ENCODE results near the gene ASPSCR1. TPM values are rescaled to one million over a fixed set of nuclear protein-coding genes. Genes with fewer than 3 reads are reported as not detected.

Gene ASPSCR1
- total and polyA plus RNA-seq, 2 of the 13 experiments (the other 11 are each of a cell fraction or from before 2014, with no cell fraction given), result 274 to 314 TPM

DNA sequence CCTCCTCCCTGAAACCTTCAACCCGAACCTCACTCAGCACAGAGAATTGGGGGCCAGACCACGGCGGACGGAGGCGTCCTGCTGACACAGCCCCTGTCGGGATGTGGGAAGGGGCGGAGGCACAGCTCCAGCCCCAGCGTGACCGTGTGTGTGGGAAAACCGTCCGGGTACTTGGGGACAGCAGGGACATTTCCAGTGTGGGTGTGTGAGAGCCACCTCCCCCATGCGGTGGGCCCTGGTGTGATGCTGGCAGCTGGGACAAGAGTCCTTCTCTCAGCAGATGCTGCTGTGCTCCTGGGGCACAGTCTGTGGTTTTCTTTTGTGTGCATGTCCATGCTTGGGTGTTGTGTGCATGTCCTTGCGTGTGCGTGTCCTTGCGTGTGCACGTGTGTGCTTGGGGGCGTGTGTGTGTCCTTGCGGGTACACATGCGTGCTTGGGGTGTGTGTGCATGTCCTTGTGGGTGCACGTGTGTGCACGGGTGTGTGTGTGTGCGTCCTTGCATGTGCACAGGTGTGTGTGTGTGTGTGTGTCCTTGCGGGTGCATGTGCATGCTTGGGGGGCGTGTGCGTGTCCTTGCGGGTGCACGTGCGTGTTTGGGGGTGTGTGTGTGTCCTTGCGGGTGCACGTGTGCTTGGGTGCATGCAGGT lies 28.4 kb downstream of the ASPSCR1 start:
- Histone ChIP-seq H3K9ac (ENCODE audit: insufficient read depth, low read depth, low read length) (no peak overlapping the region), H3K79me2 (ENCODE audit: insufficient read depth, low read length) (peaks cover 52% of the 10 kb centered on the region), H3K9me3 (ENCODE audit: low read length) (no peaks in the 10 kb centered on the region), H3K4me3 (replicated peaks in 1 of 3; ENCODE audit: insufficient read depth in 1 of 3, low read depth in 2 of 3, low read length in 3 of 3) (no peak overlapping the region), H3K36me3 (replicated peaks in 1 of 2; ENCODE audit: control insufficient read depth in 1 of 2, insufficient read depth in 2 of 2, low read length in 2 of 2) (peaks cover 28 to 40% of the 10 kb centered on the region in 2 experiments), H3K4me2 (ENCODE audit: low read depth, low read length) (no peak overlapping the region), H3K4me1 (ENCODE audit: insufficient read depth, low read length) (peaks cover 74% of the 10 kb centered on the region), H3K27ac (ENCODE audit: extremely low read length, insufficient read depth, low read length) (peak overlapping the region; percentile 95), H2AFZ (ENCODE audit: low read length) (no peak overlapping the region), H3K27me3 (ENCODE audit: control insufficient read depth in 1 of 2, insufficient read depth in 2 of 2, low read length in 2 of 2) (no peaks in the 10 kb centered on the region), H4K20me1 (ENCODE audit: insufficient read depth, low read length) (no peaks in the 10 kb centered on the region)
- ChIA-PET POLR2A (interaction anchor here (4.7 to 16.1 kb wide), 3 partner anchors 12 to 45 kb away, joined by 72 to 470 read pairs (median 135); partner anchors contain the start of genes CENPX, LRRC45 and NOTUM), CTCF (ENCODE audit: low intra/inter-chr PET ratio, low total read pairs) (no interaction called here)
- WGBS (ENCODE audit: low lambda C conversion rate), result 97% methylated on average over 30 of the region's 30 CpGs
- no peak for ATAC-seq
- in situ Hi-C loops (cut with HindIII; ENCODE audit: extremely low pct_ligation_motif_present, low pct_unique_long_range_greater_than_20kb), result no loop called here
- BruUV-seq (replicated peaks), result no TSS peak
- intact Hi-C loops (cut with micrococcal nuclease; ENCODE audit: unreplicated experiment), result no loop called here
- FAIRE-seq, result no peak
- DNase-seq (ENCODE audit: low spot score), result no peak
- TF ChIP-seq ZFP90 (CRISPR knock-in tag; IDR thresholded peaks at IDR 0.05; ENCODE audit: borderline replicate concordance) (no peak), ZNF746 (CRISPR knock-in tag; IDR thresholded peaks at IDR 0.05) (no peak), NFYB (CRISPR knock-in tag; IDR thresholded peaks at IDR 0.05) (no peak), TBL1XR1 (IDR thresholded peaks at IDR 0.05; ENCODE audit: borderline replicate concordance, low read length, partially characterized antibody) (no peak), MXI1 (IDR thresholded peaks at IDR 0.05; ENCODE audit: borderline replicate concordance, low read depth, low read length) (no peak), NCOR1 (IDR thresholded peaks at IDR 0.05; ENCODE audit: borderline replicate concordance, low read length) (no peak), REL (CRISPR knock-in tag; conservative IDR thresholded peaks at IDR 0.05) (no peak), POLR2A (IDR thresholded peaks at IDR 0.05; ENCODE audit: insufficient read depth in 1 of 2, low read depth in 2 of 2, low read length in 2 of 2) (peak in 1 of 2 experiments; percentile 28; a peak in 1 of 4 replicates), POLR2G (IDR thresholded peaks at IDR 0.05; ENCODE audit: low read depth, low read length) (peak; percentile 71), ZNF331 (CRISPR knock-in tag; IDR thresholded peaks at IDR 0.05) (no peak), SRSF4 (IDR thresholded peaks at IDR 0.05; ENCODE audit: low read depth, low read length, poor library complexity, severe bottlenecking) (peak; percentile 39), SKI (IDR thresholded peaks at IDR 0.05; ENCODE audit: partially characterized antibody) (no peak), U2AF2 (IDR thresholded peaks at IDR 0.05; ENCODE audit: low read depth, low read length) (no peak), FOSL1 (CRISPR knock-in tag; IDR thresholded peaks at IDR 0.05; ENCODE audit: borderline replicate concordance) (no peak), MTA3 (CRISPR knock-in tag; IDR thresholded peaks at IDR 0.05) (no peak)
- TF ChIP-seq, protein P1, sequence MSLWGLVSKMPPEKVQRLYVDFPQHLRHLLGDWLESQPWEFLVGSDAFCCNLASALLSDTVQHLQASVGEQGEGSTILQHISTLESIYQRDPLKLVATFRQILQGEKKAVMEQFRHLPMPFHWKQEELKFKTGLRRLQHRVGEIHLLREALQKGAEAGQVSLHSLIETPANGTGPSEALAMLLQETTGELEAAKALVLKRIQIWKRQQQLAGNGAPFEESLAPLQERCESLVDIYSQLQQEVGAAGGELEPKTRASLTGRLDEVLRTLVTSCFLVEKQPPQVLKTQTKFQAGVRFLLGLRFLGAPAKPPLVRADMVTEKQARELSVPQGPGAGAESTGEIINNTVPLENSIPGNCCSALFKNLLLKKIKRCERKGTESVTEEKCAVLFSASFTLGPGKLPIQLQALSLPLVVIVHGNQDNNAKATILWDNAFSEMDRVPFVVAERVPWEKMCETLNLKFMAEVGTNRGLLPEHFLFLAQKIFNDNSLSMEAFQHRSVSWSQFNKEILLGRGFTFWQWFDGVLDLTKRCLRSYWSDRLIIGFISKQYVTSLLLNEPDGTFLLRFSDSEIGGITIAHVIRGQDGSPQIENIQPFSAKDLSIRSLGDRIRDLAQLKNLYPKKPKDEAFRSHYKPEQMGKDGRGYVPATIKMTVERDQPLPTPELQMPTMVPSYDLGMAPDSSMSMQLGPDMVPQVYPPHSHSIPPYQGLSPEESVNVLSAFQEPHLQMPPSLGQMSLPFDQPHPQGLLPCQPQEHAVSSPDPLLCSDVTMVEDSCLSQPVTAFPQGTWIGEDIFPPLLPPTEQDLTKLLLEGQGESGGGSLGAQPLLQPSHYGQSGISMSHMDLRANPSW (CRISPR knock-in tag; IDR thresholded peaks at IDR 0.05; ENCODE audit: borderline replicate concordance), result no peak
- TF ChIP-seq, protein P2, sequence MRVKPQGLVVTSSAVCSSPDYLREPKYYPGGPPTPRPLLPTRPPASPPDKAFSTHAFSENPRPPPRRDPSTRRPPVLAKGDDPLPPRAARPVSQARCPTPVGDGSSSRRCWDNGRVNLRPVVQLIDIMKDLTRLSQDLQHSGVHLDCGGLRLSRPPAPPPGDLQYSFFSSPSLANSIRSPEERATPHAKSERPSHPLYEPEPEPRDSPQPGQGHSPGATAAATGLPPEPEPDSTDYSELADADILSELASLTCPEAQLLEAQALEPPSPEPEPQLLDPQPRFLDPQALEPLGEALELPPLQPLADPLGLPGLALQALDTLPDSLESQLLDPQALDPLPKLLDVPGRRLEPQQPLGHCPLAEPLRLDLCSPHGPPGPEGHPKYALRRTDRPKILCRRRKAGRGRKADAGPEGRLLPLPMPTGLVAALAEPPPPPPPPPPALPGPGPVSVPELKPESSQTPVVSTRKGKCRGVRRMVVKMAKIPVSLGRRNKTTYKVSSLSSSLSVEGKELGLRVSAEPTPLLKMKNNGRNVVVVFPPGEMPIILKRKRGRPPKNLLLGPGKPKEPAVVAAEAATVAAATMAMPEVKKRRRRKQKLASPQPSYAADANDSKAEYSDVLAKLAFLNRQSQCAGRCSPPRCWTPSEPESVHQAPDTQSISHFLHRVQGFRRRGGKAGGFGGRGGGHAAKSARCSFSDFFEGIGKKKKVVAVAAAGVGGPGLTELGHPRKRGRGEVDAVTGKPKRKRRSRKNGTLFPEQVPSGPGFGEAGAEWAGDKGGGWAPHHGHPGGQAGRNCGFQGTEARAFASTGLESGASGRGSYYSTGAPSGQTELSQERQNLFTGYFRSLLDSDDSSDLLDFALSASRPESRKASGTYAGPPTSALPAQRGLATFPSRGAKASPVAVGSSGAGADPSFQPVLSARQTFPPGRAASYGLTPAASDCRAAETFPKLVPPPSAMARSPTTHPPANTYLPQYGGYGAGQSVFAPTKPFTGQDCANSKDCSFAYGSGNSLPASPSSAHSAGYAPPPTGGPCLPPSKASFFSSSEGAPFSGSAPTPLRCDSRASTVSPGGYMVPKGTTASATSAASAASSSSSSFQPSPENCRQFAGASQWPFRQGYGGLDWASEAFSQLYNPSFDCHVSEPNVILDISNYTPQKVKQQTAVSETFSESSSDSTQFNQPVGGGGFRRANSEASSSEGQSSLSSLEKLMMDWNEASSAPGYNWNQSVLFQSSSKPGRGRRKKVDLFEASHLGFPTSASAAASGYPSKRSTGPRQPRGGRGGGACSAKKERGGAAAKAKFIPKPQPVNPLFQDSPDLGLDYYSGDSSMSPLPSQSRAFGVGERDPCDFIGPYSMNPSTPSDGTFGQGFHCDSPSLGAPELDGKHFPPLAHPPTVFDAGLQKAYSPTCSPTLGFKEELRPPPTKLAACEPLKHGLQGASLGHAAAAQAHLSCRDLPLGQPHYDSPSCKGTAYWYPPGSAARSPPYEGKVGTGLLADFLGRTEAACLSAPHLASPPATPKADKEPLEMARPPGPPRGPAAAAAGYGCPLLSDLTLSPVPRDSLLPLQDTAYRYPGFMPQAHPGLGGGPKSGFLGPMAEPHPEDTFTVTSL (CRISPR knock-in tag; IDR thresholded peaks at IDR 0.05; ENCODE audit: borderline replicate concordance), result no peak
